ENCODE measurements around the gene ASH1L. TPM values are rescaled to one million over a fixed set of nuclear protein-coding genes. Genes with fewer than 3 reads are reported as not detected.
A peak's percentile ranks its signal among the peaks of the same experiment; 100 is the strongest.

Gene ASH1L
- total RNA-seq, 5 donors from 2014 or later (not counting 1 experiment from before 2014, with no cell fraction given), result 78.0 to 105 (median 81.1) TPM

DNA sequence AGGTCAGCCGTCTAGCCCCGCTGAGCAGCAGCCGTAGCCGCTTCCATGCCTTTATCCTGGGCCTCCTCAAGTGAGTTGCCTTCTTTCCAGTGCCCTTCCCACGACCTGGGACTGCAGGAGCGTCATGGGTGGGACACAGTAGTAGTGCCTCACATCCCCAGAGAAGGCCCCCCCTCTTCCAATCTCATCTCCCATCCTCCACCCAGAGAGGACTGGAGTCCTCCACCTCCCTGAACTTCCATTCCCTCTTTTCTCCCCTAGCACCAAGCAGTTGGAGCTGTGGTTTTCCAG is 237.1 kb downstream of the ASH1L start:
- no peak overlapping the region for H3K4me3 ChIP-seq (ENCODE audit: control insufficient read depth in 1 of 2, extremely low read depth in 1 of 2, low read length in 1 of 2)
- CTCF ChIA-PET, result interaction anchor here in 1 of 2 donors (0.6 kb wide), 1 partner anchor 542 kb away, joined by 3 read pairs; no protein-coding TSS in a partner anchor
- H3K4me1 ChIP-seq (ENCODE audit: control insufficient read depth in 1 of 2, extremely low read depth in 1 of 2, insufficient read depth in 2 of 2, low read length in 2 of 2), result peaks cover 3 to 40% of the 10 kb centered on the region in 2 experiments
- WGBS (ENCODE audit: insufficient coverage), result 96% methylated on average over 6 of the region's 6 CpGs
- peaks cover 24 to 26% (median 25%) of the 10 kb centered on the region in 3 donors for H3K4me1 Mint-ChIP-seq
- peaks cover 3 to 10% of the 10 kb centered on the region in 2 donors for H3K36me3 ChIP-seq (ENCODE audit: control insufficient read depth in 2 of 2, extremely low read depth in 1 of 2, insufficient read depth in 1 of 2, low read length in 1 of 2)
- peaks cover under 1% of the 10 kb centered on the region for H3K36me3 Mint-ChIP-seq
- H3K9me3 ChIP-seq, result no peaks in the 10 kb centered on the region
- H3K27ac Mint-ChIP-seq, result peak overlapping the region; percentile 71 to 83
- no peak overlapping the region for H3K27ac ChIP-seq (ENCODE audit: low read length)
- H3K27me3 Mint-ChIP-seq, result no peaks in the 10 kb centered on the region
- peak overlapping the region; percentile 66 to 89 (median 85) for H3K4me3 Mint-ChIP-seq
- no peaks in the 10 kb centered on the region for H3K9me3 Mint-ChIP-seq
- no peak for DNase-seq
- peaks cover 0 to 2% of the 10 kb centered on the region in 2 experiments for H3K27me3 ChIP-seq (replicated peaks in 1 of 2; ENCODE audit: control insufficient read depth in 2 of 2, extremely low read depth in 1 of 2, insufficient read depth in 2 of 2, low read length in 1 of 2)
- ATAC-seq (replicated peaks in 1 of 4), result no peak
- POLR2A ChIA-PET, result no interaction called here

DNA sequence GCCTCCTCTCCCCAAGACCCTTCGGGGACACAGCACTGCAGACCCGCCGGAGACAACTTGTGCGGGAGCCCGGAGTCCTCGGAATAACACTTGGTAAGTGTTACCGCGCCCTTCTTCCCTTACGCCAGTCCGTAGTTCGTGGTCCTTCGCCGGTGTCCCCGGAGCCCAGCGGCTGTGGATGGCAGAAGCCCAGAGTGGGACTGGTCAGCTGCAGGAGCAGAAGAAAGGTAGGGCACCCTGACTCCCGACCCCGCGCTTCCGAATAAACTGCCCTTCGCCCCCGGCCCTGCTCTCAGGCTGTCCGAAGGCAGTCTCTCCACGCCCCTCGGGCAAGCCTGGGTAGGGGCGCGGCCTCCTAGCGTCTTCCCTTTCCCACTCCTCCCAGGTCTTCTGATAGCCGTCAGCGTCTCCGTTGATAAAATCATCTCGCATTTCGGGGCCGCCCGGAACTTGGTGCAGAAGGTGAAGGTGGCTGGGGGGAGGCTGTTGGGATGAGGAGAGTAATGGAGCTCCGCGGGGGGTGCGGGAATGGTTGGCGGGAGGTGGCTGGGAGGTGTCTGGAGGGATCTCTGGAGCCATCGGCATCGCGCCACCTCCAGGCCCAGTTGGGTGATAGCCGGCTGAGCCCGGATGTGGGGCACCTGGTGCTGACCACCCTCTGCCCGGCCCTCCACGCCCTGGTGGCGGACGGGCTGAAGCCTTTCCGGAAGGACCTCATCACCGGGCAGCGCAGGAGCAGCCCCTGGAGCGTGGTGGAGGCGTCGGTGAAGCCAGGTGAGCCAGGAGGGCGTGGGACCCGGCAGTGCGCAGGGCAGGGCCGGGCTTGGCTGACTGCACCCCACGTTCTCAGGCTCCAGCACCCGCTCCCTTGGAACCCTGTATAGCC is 237.6 kb downstream of the ASH1L start:
- peak overlapping the region; percentile 83 to 85 for H3K27ac Mint-ChIP-seq
- no peak for ATAC-seq (replicated peaks in 1 of 4)
- WGBS (ENCODE audit: insufficient coverage), result 46% methylated on average over 51 of the region's 59 CpGs

GRCh38 chr1:155324037-155324716 is 238.4 kb downstream of the ASH1L start:
- Mint-ChIP-seq H3K27me3 (no peaks in the 10 kb centered on the region), H3K9me3 (no peaks in the 10 kb centered on the region), H3K36me3 (peaks cover 1% of the 10 kb centered on the region), H3K4me3 (peak overlapping the region; percentile 80 to 89 (median 85)), H3K27ac (peak overlapping the region; percentile 76 to 85), H3K4me1 (peaks cover 31 to 37% (median 34%) of the 10 kb centered on the region in 3 donors)
- peak; percentile 65 to 94 (median 81) for DNase-seq
- Histone ChIP-seq H3K9me3 (no peaks in the 10 kb centered on the region), H3K36me3 (ENCODE audit: control insufficient read depth in 2 of 2, extremely low read depth in 1 of 2, insufficient read depth in 1 of 2, low read length in 1 of 2) (no peaks in the 10 kb centered on the region), H3K4me1 (ENCODE audit: control insufficient read depth in 1 of 2, extremely low read depth in 1 of 2, insufficient read depth in 2 of 2, low read length in 2 of 2) (peaks cover 5 to 45% of the 10 kb centered on the region in 2 experiments), H3K4me3 (ENCODE audit: control insufficient read depth in 1 of 2, extremely low read depth in 1 of 2, low read length in 1 of 2) (peak overlapping the region; percentile 95 to 97), H3K27me3 (replicated peaks in 1 of 2; ENCODE audit: control insufficient read depth in 2 of 2, extremely low read depth in 1 of 2, insufficient read depth in 2 of 2, low read length in 1 of 2) (peaks cover 0 to 2% of the 10 kb centered on the region in 2 experiments), H3K27ac (ENCODE audit: low read length) (peak overlapping the region; percentile 89)
- peak; percentile 82 to 84 (median 84) for ATAC-seq (replicated peaks in 1 of 4)
- ChIA-PET POLR2A (interaction anchor here in 1 of 2 donors (0.6 kb wide), 1 partner anchor 15 kb away, joined by 3 read pairs; no protein-coding TSS in a partner anchor), CTCF (interaction anchor here (0.5 to 5.5 kb wide), 15 partner anchors 15 to 545 kb away, joined by 3 to 62 read pairs (median 4); partner anchors contain the start of genes KRTCAP2 (in 2 of the 2), FDPS (in 1 of the 2) and SCAMP3 (in 1 of the 2))
- 0% methylated on average over 27 of the region's 44 CpGs for WGBS (ENCODE audit: insufficient coverage)

More for the DNA sequence above, 237.6 kb downstream of the ASH1L start:
- Histone ChIP-seq H3K27ac (ENCODE audit: low read length) (peak overlapping the region; percentile 89), H3K36me3 (ENCODE audit: control insufficient read depth in 2 of 2, extremely low read depth in 1 of 2, insufficient read depth in 1 of 2, low read length in 1 of 2) (peaks cover 0 to 4% of the 10 kb centered on the region in 2 donors), H3K9me3 (no peaks in the 10 kb centered on the region), H3K4me1 (ENCODE audit: control insufficient read depth in 1 of 2, extremely low read depth in 1 of 2, insufficient read depth in 2 of 2, low read length in 2 of 2) (peaks cover 5 to 45% of the 10 kb centered on the region in 2 experiments), H3K27me3 (replicated peaks in 1 of 2; ENCODE audit: control insufficient read depth in 2 of 2, extremely low read depth in 1 of 2, insufficient read depth in 2 of 2, low read length in 1 of 2) (peaks cover 0 to 2% of the 10 kb centered on the region in 2 experiments), H3K4me3 (ENCODE audit: control insufficient read depth in 1 of 2, extremely low read depth in 1 of 2, low read length in 1 of 2) (peak overlapping the region; percentile 95 to 97)
- ChIA-PET CTCF (interaction anchor here (0.5 to 5.5 kb wide), 5 partner anchors 14 to 152 kb away, joined by 3 to 62 read pairs (median 4); partner anchors contain the start of gene KRTCAP2 (in 1 of the 2)), POLR2A (no interaction called here)
- Mint-ChIP-seq H3K36me3 (no peaks in the 10 kb centered on the region), H3K27me3 (no peaks in the 10 kb centered on the region), H3K4me3 (peak overlapping the region; percentile 80 to 89 (median 85)), H3K9me3 (no peaks in the 10 kb centered on the region), H3K4me1 (peaks cover 30 to 32% (median 31%) of the 10 kb centered on the region in 3 donors)
- DNase-seq, result peak in 1 of 35 experiments; percentile 21

DNA sequence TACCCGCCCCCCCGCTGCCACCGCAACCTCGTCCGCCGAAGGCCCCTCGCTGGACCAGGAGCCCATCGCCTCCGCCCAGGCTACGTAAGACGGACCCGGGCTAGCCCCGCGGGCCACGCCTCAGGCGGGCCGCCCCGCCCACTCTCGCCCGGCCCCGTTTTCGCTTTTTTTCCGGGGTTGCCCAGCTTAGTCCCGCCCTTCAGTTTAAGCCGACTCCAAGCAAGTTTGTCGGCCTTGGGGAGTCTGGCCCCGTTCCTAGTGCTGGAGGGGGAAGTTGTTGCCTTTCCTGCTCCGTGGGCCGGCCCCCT is 238.9 kb downstream of the ASH1L start:
- peaks cover 5% of the 10 kb centered on the region for H3K36me3 Mint-ChIP-seq
- ATAC-seq (replicated peaks in 1 of 4) (peak; percentile 69 to 72 (median 70)), DNase-seq (peak; percentile 38 to 88 (median 64))
- peak overlapping the region; percentile 89 for H3K27ac ChIP-seq (ENCODE audit: low read length)
- H3K9me3 Mint-ChIP-seq, result no peaks in the 10 kb centered on the region
- H3K4me1 ChIP-seq (ENCODE audit: control insufficient read depth in 1 of 2, extremely low read depth in 1 of 2, insufficient read depth in 2 of 2, low read length in 2 of 2), result peaks cover 5 to 45% of the 10 kb centered on the region in 2 experiments
- peaks cover 33 to 41% (median 34%) of the 10 kb centered on the region in 3 donors for H3K4me1 Mint-ChIP-seq
- H3K27me3 Mint-ChIP-seq, result no peaks in the 10 kb centered on the region
- H3K36me3 ChIP-seq (ENCODE audit: control insufficient read depth in 2 of 2, extremely low read depth in 1 of 2, insufficient read depth in 1 of 2, low read length in 1 of 2), result peaks cover 0 to 3% of the 10 kb centered on the region in 2 donors
- peak overlapping the region; percentile 95 to 97 for H3K4me3 ChIP-seq (ENCODE audit: control insufficient read depth in 1 of 2, extremely low read depth in 1 of 2, low read length in 1 of 2)
- ChIA-PET POLR2A (no interaction called here), CTCF (interaction anchor here (0.5 to 5.5 kb wide), 14 partner anchors 15 to 890 kb away, joined by 3 to 62 read pairs (median 4); partner anchors contain the start of genes KRTCAP2 (in 2 of the 2), FDPS (in 1 of the 2) and SCAMP3 (in 1 of the 2))
- no peaks in the 10 kb centered on the region for H3K9me3 ChIP-seq
- H3K27ac Mint-ChIP-seq, result peak overlapping the region; percentile 76 to 85
- peaks cover 0 to 2% of the 10 kb centered on the region in 2 experiments for H3K27me3 ChIP-seq (replicated peaks in 1 of 2; ENCODE audit: control insufficient read depth in 2 of 2, extremely low read depth in 1 of 2, insufficient read depth in 2 of 2, low read length in 1 of 2)
- WGBS (ENCODE audit: insufficient coverage), result under 1% methylated on average over 24 of the region's 29 CpGs
- peak overlapping the region; percentile 80 to 89 (median 85) for H3K4me3 Mint-ChIP-seq

DNA sequence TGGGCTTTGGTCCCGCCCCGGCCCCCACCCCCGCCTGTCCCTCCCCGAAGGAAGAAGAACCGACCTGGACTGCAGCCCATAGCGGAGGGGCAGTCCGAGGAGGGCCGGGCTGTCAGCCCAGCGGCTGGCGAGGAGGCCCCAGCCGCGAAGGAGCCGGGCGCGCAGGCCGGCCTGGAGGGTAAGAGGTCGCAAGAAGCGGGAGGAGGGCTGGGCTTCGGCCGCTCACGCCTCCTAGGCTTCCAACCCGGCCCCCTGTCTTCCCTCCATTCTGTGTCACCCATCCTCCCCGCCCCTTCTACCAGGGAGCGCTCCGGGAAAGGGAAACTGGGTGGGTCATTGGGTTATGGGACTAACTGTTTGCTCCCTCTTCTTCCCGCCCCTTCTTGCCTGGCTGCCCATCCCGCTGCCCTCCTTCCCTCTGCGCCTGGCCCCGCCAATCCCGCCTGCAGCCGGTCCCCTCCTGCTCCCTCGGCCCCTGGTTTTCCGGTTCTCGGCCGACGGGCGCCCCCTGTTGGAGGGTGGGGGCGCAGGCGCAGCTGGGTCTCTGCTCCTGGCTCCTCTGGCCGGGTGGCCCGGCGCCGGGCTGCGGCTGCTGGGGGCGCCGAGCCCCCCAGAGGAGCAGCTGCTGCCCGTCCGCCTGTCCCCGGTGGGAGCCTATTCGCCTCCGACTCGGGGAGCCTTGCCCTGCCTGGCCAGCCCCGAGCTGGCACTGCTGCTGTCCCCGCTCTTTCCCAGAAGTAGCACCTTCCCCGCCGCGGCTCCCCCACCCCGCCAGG is 239.5 kb downstream of the ASH1L start:
- H3K9me3 ChIP-seq, result no peaks in the 10 kb centered on the region
- peaks cover 0 to 8% of the 10 kb centered on the region in 2 donors for H3K36me3 ChIP-seq (ENCODE audit: control insufficient read depth in 2 of 2, extremely low read depth in 1 of 2, insufficient read depth in 1 of 2, low read length in 1 of 2)
- H3K4me3 Mint-ChIP-seq, result peak overlapping the region; percentile 80 to 89 (median 85)
- H3K27me3 ChIP-seq (replicated peaks in 1 of 2; ENCODE audit: control insufficient read depth in 2 of 2, extremely low read depth in 1 of 2, insufficient read depth in 2 of 2, low read length in 1 of 2), result peaks cover 0 to 2% of the 10 kb centered on the region in 2 experiments
- DNase-seq (peak; percentile 52 to 89 (median 79)), ATAC-seq (replicated peaks in 1 of 4) (peak; percentile 50 to 61 (median 59))
- H3K4me1 ChIP-seq (ENCODE audit: control insufficient read depth in 1 of 2, extremely low read depth in 1 of 2, insufficient read depth in 2 of 2, low read length in 2 of 2), result peaks cover 5 to 45% of the 10 kb centered on the region in 2 experiments
- peak overlapping the region; percentile 89 for H3K27ac ChIP-seq (ENCODE audit: low read length)
- H3K4me3 ChIP-seq (ENCODE audit: control insufficient read depth in 1 of 2, extremely low read depth in 1 of 2, low read length in 1 of 2), result peak overlapping the region; percentile 95 to 97
- peaks cover 5% of the 10 kb centered on the region for H3K36me3 Mint-ChIP-seq
- CTCF ChIA-PET, result interaction anchor here (0.5 to 5.5 kb wide), 14 partner anchors 15 to 891 kb away, joined by 3 to 62 read pairs (median 4); partner anchors contain the start of genes KRTCAP2 (in 2 of the 2), FDPS (in 1 of the 2) and SCAMP3 (in 1 of the 2)
- H3K27ac Mint-ChIP-seq, result peak overlapping the region in 1 of 2 donors; percentile 11
- H3K27me3 Mint-ChIP-seq, result no peaks in the 10 kb centered on the region
- no peaks in the 10 kb centered on the region for H3K9me3 Mint-ChIP-seq
- POLR2A ChIA-PET, result no interaction called here
- WGBS (ENCODE audit: insufficient coverage), result 0% methylated on average over 36 of the region's 58 CpGs
- H3K4me1 Mint-ChIP-seq, result peaks cover 33 to 41% (median 34%) of the 10 kb centered on the region in 3 donors
